HPDE6-E6E7 (cell line): ENCODE results near the gene RHOXF2.
"Not testable (repeated sequence)": the region's sequence is repeated elsewhere in the genome, so short reads cannot be mapped to it uniquely, and the experiment has no call there.

Source experiments
- DNase-seq: peaks from one replicate; pipeline ENCODE4 v3.0.0; 2011; ENCODE audit warnings: missing footprints; ENCODE audit errors: extremely low spot score

The RHOXF2 gene, protein sequence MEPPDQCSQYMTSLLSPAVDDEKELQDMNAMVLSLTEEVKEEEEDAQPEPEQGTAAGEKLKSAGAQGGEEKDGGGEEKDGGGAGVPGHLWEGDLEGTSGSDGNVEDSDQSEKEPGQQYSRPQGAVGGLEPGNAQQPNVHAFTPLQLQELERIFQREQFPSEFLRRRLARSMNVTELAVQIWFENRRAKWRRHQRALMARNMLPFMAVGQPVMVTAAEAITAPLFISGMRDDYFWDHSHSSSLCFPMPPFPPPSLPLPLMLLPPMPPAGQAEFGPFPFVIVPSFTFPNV

DNA sequence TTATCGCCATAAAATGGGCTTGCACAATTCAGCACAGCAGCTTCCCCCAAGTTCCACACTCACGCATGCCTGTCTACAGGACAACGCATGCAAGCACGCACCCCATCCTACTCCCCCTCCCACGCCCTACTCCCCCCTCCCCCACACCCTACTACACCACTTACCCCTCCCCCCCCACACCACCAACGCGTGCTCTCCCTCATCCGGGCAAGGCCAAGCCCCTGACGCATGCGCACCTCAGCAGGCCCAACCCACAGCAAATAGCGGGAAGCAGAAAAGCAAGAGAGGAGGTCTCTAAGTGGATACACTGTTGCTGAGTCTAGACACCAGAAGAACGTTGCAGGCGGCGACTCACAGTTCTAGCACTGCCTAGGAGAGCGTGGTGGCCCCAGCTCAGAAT lies at the start of gene RHOXF2:
RHOXF2 (plus strand) TSS at position 301 of the 400 bp plus-strand sequence. CDS start 138 bp downstream, outside the sequence.
- DNase-seq = not testable (repeated sequence)

DNA sequence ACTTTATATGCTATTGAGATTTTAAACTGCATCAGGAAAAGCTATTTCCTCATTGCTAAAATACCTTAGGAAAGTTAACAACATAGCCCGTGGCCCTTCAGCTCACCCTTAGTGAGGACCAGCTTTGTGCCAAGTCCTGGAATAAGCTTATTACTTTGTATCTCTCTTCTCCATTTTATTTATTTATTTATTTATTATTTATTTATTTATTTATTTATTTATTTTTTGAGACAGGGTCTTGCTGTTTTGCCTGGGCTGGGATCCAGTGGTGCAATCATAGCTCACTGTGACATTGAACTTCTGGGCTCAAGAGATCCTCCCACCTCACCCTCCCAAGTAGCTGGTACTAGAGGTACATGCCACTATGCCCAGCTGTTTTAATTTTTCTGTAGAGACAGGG lies 49.0 kb upstream of the RHOXF2 start:
- DNase-seq = no peak

- DNase-seq = no peak
Observed at GRCh38 chrX:120111611-120112010, 46.8 kb upstream of the RHOXF2 start.

DNA sequence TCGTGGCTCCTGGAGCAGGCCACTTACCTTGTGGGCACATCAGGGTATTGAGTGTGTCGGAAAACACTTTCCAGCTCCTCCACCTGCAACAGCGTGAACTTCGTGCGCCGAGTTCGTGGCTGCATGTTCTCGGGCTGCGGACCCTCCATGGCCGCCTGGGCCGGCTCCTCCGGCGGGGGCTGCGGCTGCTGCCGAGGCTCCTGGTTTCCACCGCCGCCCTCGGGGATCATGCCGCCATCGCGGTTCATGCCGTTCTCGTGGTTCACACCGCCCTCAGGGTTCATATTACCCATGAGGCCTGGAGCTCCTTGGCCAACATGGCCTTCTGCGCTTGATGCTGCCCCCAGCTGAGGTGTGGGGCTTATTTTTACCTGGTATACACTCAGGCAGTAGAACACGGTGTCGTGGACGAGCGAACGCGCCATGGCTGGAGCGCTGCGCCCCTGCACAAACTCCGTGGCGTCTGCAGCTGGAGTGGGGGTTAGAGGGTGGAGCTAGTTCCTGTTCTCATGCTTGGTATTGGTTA lies 42.9 kb upstream of the RHOXF2 start, which contains the start of gene RHOXF1:
RHOXF1 (minus strand) TSS at position 476 of the 526 bp plus-strand sequence; CDS start at position 425, 51 bp downstream.
- no peak for DNase-seq

DNA sequence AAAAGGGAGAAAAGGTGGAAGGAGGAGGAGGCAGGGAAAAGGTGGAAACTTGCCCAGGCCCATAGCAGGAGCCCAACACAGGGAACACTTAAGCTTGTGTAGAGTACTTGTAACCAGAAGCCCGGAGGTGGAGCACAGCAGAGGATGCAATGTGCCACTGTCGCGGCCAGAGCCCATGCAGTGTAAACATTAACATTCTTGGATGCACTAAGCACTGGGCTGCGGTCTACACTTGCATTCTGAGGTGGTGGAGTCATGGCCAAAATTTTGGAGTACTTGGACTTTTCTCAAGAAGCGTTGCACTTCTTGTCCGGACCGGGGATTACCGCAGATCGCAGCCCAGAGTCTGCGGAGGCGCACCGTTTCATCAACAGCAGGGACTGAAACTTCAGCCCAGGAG lies 38.2 kb upstream of the RHOXF2 start:
- DNase-seq = no peak

- DNase-seq = no peak
Observed at GRCh38 chrX:120125444-120125843, 33.0 kb upstream of the RHOXF2 start.

DNA sequence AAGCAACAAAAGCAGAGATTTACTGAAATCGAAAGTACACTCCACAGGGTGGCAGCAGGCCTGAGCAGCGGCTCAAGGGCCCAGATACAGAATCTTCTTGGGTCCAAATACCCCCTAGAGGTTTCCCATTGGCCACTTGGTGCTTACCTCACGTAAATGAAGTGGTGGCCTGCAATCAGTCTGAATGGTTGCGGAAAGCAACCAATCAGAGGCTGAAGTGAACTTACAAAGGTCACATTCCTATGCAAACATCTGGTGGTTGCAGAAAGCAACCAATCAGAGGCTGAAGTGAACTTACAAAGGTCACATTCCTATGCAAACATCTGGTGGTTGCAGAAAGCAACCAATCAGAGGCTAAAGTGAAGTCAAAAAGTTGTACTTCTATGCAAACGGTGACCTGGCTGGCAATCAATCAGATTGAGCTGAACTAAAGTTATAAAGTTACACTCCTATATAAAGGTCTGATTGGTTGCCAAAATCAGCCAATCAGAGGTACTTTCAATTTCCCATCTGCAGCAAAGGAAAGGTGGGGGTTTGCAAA lies 30.0 kb upstream of the RHOXF2 start:
- DNase-seq = not testable (repeated sequence)

- no peak for DNase-seq
Observed at GRCh38 chrX:120136128-120136527, 22.3 kb upstream of the RHOXF2 start.

GRCh38 chrX:120136840-120137239 lies 21.6 kb upstream of the RHOXF2 start:
- DNase-seq = no peak

- no peak for DNase-seq
Observed at GRCh38 chrX:120137439-120137838, 21.0 kb upstream of the RHOXF2 start.

DNA sequence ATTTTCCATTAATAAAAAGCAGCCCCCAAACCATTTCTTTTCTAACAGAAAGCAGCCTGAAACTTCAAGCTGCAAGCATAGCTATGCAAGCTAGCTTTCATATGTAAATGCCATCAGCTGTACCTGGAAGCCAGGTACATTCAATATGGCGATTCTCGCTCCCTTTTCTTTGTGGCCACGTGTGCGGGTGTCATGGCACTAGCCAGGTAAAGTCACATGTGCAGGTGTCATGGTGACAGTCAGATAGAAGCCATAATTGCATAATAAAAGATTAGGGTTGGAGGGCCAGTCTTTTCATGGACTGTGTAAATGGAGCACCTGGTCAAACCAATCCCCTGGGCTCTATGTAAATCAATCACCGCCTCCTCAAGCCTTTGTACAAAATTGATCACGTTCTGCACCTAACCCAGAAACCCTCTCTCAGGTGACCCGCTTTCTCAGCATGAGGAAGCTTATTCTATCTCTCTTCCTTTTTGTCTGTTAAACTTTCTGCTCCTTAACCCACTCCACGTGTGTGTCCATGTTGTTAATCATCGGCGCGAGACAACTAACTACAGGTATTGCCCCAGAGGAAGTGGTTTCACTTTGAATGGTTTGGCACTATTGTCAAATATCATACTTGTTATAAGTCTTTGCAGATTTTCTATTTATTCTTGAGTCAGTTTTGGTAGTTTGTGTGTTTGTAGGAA lies 18.0 kb upstream of the RHOXF2 start:
- DNase-seq = no peak

DNA sequence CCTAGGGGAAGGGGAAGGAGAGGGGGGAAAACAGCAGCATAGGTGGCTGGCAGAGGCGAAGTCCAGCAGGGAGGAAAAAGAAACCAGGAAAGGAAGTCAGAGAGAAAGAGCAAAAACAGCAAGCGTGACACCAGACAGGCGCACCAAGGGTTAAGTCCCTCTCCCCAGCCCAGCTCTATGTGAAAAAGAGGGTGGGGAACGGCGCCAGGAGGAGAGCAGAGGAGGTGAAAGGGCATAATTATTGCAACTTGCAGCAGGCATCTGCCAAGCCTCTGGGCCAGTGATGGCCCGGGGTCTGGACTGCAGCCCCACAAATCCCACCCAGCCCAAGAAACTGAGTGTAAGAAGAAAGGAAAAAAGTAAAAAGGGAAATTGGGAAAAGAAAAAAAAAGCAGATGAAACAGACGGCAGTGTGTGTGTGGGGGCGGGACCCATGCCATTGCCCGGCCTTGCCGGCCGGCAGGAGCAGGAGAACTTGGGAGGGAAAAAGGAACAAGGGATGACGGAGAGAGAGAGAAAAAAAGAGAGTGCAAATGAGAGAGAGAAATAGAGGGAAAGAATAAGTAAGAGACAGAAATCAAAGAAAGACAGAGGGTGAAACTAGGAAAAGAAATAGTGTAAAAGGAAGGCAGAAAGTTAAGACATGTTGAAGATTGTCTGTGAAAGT lies 14.1 kb upstream of the RHOXF2 start:
- DNase-seq = no peak

DNA sequence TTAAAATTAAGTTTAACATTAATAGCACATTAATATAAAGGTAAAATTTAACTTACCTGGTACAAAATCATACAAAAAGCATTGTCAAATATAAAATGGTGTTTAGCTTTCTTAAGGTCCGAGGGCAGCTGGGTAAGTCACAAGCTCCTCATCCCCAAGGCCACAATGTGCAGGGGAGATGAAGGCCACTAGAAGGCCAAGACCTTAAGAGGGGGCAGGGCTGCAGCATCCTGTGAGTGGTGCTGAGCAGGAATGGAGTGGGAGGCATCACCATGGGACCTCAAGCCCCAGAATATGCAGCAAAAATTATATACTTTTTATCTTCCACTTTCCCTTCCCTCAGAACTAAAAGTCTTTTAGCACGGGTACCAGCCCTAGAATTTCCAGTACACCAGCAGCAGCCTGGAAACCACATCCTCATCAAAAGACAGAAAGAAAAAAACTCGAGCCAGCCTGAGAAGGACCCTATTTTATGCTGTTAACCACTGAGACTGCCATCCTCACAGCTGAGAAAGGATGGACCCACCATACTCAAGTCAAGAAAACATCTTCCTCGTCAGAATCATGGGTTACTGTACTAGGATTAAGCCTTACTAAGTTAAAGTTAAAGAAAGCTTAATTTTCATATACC lies 13.0 kb upstream of the RHOXF2 start:
- DNase-seq = no peak

- DNase-seq = not testable (repeated sequence)
Observed at GRCh38 chrX:120146323-120146722, 12.1 kb upstream of the RHOXF2 start.

DNA sequence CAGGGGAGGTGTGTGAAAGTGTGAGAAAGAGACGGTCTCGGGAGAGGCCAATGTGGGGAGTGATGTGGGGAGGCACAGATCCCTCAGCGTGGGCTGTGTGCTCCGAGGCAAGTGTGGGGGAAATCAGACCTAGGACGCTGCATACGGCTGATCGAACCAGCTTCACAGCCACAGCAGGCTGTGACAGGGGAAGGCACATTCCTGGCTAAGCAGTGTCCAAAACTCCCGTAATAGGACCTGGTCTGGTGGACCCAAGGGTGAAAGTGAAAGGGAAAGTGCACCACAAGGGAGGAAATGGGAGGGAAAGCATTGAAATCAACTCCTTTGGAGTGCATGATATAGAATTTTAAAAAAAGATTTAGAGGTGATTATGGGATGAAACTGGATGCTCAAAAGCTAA lies 10.9 kb upstream of the RHOXF2 start:
- DNase-seq = no peak

GRCh38 chrX:120150109-120150744 lies 8.2 kb upstream of the RHOXF2 start:
- not testable (repeated sequence) for DNase-seq

DNA sequence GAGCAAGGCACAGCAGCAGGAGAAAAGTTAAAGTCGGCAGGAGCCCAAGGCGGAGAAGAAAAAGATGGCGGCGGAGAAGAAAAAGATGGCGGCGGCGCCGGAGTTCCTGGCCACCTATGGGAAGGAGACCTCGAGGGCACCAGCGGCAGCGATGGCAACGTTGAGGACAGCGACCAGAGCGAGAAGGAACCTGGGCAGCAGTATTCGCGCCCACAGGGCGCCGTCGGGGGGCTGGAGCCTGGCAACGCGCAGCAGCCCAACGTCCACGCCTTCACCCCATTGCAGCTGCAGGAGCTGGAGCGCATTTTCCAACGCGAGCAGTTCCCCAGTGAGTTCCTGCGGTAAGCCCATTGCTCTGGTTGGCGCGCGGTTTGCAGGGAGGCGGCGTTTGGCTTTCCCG lies 673 bp downstream of the RHOXF2 start:
- not testable (repeated sequence) for DNase-seq

GRCh38 chrX:120193254-120193653 lies 34.8 kb downstream of the RHOXF2 start:
- DNase-seq = not testable (repeated sequence)

GRCh38 chrX:120193720-120194119 lies 35.3 kb downstream of the RHOXF2 start:
- DNase-seq = not testable (repeated sequence)

GRCh38 chrX:120195786-120196185 lies 37.4 kb downstream of the RHOXF2 start:
- DNase-seq = not testable (repeated sequence)
